Subcutaneous adipose tissue (tissue), 4 donors: ENCODE data around the gene CLCNKB. TPM values are rescaled to one million over a fixed set of nuclear protein-coding genes. Genes with fewer than 3 reads are reported as not detected.

Source experiments
- total RNA-seq, 4 donors: library from RNA; depleted of rRNA; stranded (reverse); fragments of >200 nt; gene quantifications; one replicate each; pipeline ENCODE4 v1.1.0, GENCODE V29; 2016
- TF ChIP-seq, protein P1 (sequence below): fragments of 450-650 bp; IDR thresholded peaks from one replicate; pipeline ENCODE4 v1.5.1; 2016; ENCODE audit warnings: low read depth, mild to moderate bottlenecking, control low read depth, antibody characterized with exemption, moderate library complexity

The CLCNKB gene
- total RNA-seq, 4 donors from 2014 or later = 0.17 to 0.44 TPM; not detected in 2

DNA sequence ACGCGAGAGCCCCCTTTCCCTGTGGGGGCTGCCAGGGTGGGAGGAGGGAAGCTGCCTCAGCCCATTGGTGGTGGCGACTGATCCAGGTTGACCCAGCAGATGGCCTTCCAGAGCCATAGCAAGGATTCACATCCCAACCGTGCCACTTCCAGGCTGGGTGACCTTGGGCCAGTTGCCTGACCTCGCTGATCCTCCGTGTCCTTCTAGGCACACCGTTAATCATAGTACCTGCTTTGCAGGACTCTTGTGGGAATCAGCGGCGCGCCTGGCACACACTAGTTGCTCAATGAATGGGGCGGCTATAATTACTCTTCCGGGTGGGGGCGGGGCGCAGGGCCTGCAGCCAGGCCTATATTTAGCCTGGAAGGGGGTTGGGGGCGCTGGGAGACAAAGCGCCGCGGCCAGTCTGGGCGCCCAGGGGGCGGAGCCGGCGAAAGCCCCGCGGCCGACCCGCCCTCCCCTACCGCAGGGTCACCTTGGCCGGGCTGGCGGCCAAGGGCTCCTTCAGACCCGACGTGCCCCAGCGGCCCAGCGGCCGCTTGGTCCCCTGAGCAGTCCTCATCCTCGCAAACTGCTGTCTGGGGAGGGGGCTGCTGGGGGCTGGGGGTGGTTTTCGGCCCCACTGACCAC lies 30.9 kb upstream of the CLCNKB start:
- TF ChIP-seq, protein P1, sequence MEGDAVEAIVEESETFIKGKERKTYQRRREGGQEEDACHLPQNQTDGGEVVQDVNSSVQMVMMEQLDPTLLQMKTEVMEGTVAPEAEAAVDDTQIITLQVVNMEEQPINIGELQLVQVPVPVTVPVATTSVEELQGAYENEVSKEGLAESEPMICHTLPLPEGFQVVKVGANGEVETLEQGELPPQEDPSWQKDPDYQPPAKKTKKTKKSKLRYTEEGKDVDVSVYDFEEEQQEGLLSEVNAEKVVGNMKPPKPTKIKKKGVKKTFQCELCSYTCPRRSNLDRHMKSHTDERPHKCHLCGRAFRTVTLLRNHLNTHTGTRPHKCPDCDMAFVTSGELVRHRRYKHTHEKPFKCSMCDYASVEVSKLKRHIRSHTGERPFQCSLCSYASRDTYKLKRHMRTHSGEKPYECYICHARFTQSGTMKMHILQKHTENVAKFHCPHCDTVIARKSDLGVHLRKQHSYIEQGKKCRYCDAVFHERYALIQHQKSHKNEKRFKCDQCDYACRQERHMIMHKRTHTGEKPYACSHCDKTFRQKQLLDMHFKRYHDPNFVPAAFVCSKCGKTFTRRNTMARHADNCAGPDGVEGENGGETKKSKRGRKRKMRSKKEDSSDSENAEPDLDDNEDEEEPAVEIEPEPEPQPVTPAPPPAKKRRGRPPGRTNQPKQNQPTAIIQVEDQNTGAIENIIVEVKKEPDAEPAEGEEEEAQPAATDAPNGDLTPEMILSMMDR = no peak

- TF ChIP-seq, protein P1 = no peak
Measured at GRCh38 chr1:16013220-16013907, 30.2 kb upstream of the CLCNKB start.

DNA sequence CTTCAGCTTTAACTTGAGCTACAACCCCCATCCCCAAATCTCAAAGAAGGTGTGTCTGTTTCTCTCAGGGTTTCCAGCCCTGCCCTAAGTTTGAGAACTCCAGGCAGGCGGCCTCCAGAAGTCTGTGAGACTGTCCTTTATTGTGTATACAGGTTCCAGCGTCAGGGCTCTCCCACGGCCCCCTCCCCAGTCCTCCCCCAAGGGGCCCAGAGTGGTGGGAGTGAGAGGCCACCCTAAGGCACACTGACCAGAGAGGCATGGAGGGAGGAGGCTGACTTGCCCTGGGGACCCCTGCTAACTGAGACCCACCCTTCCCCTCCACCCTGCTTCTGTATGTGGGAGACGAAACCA lies 29.7 kb upstream of the CLCNKB start:
- TF ChIP-seq, protein P1 = no peak

DNA sequence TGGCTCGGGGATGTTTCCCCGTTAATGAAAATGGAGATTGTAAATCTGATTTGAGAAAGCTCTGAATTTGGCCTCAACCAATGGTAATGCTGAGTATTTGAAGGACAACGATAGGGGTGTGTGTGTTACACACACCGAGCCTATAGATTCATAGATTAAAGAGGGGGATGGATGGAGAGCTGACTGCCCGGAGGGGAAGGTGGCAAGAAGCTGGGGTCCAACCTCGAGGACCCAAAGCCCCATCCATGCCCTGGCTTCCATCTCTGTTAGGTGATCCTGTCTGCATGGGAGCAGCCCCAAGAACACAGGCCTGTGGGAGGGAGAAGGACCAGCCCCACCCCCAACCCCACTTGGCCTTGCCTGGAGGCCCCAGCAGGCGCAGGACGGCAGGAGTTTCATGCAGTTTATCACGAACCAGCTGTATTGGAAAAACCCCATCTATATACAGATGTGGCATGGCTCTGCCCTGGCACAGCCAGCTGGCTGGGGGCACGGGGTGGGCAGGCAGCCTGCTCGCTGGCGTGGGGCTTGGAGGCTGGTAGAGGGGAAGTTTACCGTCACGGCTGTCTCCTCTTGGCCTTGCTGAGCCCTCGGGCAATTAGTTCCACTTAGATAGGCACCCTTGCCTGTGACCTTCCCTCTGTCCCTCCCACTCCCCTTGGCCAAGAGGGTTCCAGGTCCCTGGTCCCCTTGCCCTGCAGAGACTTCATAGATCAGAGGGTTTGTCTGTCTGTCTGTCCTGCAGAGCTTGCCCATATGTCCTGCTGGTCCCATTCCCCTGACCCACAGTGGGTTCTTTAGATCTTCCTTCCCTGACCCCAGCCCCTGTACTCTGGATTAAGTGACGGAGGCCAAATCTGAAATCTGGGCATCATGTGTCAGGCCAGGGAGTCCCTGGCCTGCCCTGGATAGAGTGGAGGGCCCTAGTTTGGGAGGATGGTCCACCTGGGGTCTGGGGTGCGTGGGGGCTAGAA lies 28.8 kb upstream of the CLCNKB start:
- TF ChIP-seq, protein P1 = no peak

- TF ChIP-seq, protein P1 = no peak
Measured at GRCh38 chr1:16015491-16015890, 28.1 kb upstream of the CLCNKB start.

GRCh38 chr1:16015960-16016901 lies 27.4 kb upstream of the CLCNKB start:
- TF ChIP-seq, protein P1 = no peak
